ENCODE results near the gene LGALS9.
"Not testable (repeated sequence)": the region's sequence is repeated elsewhere in the genome, so short reads cannot be mapped to it uniquely, and the experiment has no call there.

LGALS9 gene

GRCh38 chr17:27655525-27656111 lies 24.6 kb downstream of the LGALS9 start:
- not testable (repeated sequence) for DNase-seq

DNA sequence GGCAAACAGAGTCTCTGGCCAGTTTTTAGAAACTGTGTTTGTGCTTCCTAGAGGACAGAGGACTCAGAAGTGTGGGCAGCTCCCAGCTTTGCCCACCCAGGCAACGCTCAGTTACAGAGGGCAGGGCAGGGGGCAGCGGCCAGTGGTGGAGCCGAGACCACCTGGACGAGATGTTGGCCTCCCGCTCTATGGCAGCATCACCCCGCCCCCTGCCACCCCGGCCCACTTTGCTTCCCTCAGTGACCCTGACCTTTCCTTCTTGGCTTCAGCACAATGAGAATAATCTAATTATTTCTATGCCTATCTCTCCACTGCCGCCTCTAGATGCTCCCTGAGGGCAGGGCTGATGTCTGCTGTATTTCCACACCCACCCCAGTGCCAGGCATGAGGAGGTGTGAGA lies 25.6 kb downstream of the LGALS9 start:
- not testable (repeated sequence) for DNase-seq

DNA sequence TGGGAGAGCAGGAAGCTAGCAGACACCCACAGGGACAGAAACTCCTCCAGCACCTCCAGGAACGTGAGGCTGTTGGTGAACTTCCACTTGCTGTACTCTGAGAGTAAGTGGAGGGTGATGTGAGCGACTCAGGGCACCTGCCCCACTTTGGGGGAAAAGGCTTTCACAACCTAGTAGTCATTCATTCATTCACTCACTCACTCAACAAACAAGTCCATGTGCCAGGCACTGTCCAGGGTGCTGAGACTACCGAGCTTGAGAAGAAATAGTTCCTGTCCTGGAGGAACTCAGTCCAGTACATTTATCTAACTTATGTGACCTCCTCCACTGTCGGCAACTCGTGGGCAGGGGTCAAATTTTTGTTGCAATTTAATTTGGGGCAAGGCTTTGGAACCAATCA lies 26.6 kb downstream of the LGALS9 start:
- peak in 1 of 2 donors; percentile 42 for DNase-seq

DNA sequence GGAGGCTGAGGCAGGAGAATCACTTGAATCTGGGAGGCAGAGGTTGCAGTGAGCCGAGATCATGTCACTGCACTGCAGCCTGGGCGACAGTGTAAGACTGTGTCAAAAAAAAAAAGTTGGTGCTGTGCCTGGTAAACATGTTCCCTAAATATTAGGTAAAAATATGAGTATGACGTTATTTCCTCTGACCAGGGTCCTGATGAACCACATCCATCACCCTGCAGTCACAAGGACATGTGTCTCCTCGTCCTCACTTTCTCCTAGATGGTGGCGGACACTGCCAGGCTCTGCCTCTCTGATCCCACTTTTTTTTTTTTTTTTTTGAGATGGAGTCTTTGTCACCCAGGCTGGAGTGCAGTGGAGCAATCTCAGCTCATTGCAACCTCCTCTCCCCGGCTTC lies 28.7 kb downstream of the LGALS9 start:
- DNase-seq: no peak

- no peak for DNase-seq
Measured at GRCh38 chr17:27660436-27660835, 29.4 kb downstream of the LGALS9 start.

DNA sequence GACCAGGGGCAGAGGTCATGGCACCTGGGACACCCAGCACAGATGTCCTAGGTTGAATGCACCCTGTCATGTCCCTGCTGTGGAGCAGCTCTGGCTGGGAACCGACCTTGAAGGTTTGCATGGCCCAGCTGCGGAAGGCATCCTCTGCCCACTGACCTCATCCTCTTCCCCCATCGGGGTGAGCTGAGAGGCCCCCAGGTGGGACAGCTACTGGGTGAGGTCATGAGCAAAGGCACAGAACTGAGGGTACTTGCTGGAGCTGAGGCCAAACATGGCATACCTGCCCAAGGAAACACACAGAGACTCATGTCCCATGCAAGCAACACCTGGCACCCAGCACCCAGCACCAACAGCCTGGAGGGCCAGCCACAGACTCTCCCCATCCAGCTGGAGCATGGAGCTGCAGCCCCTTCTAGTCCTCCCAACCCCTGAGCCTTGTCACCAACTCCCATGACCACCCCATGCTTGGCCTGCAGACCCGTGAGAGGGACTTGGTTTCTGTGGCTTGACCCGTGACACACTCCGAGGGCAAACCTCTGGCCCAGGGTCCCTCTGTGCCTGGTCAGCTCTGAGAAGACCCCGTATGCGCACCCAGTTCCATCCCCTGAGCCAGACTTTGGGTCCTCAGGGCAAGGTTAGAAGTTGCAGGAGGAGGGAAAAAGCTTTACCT lies 33.1 kb downstream of the LGALS9 start:
- DNase-seq: no peak

GRCh38 chr17:27664606-27664965 lies 33.6 kb downstream of the LGALS9 start:
- DNase-seq: no peak

GRCh38 chr17:27665549-27665948 lies 34.6 kb downstream of the LGALS9 start:
- DNase-seq: no peak

DNA sequence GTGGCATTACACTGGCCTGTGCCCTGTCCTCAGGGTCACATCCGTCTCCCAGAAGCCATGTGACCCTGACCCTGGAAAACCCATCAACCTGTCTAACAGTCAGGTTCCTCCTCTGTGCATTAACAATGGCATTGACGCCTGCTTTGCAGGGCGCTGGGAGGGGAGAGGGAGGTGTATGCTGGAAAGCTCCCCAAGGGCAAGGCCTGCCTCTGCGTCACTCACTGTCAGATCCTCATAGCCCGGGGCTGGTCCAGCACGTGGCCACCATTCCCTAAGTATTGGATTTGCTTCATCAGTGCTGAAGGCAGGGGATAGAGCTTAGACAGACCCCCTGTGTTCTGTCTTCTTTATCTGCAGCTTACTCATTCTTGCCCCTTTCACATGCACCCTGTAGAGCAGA lies 35.3 kb downstream of the LGALS9 start:
- not testable (repeated sequence) for DNase-seq

- no peak for DNase-seq
Measured at GRCh38 chr17:27666831-27667560, 36.0 kb downstream of the LGALS9 start.

GRCh38 chr17:27667656-27668487 lies 36.9 kb downstream of the LGALS9 start:
- no peak for DNase-seq

- no peak for DNase-seq
Measured at GRCh38 chr17:27668488-27668823, 37.5 kb downstream of the LGALS9 start.

GRCh38 chr17:27669136-27669535 lies 38.1 kb downstream of the LGALS9 start:
- no peak for DNase-seq

GRCh38 chr17:27669850-27670249 lies 38.9 kb downstream of the LGALS9 start:
- no peak for DNase-seq

DNA sequence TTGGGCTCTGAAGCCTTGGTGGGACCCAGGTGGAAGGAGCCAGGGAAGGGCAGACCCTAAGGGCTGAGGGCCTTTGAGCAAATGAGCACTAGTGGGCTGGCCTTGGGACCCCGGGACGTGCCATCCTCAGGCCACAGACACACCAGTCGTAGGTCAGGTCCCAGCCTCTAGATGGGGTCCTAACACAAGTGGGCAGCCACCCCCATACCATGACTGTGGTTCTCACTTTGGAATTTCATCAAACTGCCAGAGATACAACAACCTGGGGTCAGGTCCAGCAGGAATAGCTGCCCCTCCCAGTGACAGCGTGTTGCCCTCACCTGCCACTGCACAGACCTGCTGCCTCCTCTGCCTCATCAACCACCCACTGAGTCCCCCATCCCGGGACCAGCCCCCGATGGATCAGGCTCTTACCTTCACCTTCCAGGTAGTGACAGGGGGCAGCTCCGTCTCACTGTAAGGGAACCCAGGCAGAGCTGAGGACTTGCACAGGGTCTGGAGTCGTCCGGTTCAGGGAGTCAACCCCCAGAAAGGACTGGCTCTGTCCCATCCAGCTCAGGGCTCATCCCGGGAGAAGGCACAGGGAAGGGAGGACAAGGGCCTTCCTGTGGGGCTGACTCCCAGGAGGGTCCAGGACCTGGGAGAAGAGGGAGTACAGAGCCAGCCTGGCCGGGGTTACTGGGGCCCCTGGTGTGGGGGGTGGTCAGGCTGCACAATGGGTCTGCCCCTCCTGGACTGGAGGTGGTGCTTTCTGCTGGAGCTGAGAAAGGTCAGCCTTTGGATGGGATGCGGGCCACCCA lies 40.0 kb downstream of the LGALS9 start:
- no peak for DNase-seq

- DNase-seq: no peak
Measured at GRCh38 chr17:27671591-27671910, 40.6 kb downstream of the LGALS9 start.

- DNase-seq: not testable (repeated sequence)
Measured at GRCh38 chr17:27671977-27672480, 41.0 kb downstream of the LGALS9 start.

DNA sequence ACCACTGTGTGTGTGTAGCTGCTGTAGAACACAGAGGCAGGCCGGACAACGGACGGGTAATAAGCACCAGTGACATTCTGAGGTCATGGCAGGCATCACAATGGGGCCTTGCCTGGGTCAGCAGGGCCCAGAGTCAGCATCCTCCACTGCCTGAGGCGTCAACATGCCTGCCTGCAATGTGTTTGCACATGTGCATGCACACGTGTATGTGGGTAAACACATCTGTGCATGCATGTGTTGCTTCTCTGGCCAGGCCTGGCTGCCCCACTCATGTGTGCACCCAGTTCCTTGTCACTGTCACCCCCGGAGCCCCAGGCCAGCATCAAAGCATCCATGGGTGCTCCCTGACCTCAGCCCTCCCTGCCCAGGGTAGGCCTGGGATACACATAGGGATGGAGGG lies 43.3 kb downstream of the LGALS9 start:
- no peak for DNase-seq

DNA sequence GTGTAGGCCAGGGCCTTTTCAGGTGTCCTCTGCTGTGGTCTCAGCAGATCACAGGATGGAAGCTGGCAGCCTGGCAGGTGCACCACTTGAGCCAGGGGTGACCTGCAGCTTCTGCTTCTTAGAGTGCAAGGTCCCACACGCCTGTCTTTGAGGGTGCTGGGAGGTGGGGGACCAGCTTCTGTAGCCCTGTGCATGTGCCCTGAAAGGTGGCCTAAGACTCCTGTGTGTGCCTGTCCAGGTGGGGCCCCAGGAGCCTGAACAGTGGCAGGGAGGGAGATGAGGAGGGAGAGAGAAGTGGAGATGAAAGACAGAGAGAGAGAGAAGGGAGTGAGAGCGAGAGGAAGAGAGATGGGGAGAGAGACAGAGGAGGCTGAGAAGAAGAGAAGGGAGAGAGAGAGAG lies 46.2 kb downstream of the LGALS9 start:
- DNase-seq: no peak

DNA sequence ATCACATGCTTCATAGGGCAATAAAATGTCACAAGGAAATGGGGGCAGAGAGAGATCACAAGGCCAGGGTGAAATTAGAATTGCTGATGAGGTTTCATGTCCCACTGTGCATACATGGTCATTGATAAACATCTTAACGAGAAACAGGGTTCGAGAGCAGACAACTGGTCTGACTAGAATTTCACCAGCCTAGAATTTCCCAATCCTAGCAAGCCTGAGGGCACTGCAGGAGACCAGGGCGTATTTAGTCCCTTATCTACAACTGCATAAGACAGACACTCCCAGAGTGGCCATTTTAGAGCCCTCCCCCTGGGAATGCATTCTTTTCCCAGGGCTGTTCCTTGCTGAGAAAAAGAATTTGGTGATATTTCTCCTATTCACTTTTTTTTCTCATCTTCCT lies 55.3 kb downstream of the LGALS9 start:
- not testable (repeated sequence) for DNase-seq

- no peak for DNase-seq
Measured at GRCh38 chr17:27690882-27691281, 59.9 kb downstream of the LGALS9 start.

DNA sequence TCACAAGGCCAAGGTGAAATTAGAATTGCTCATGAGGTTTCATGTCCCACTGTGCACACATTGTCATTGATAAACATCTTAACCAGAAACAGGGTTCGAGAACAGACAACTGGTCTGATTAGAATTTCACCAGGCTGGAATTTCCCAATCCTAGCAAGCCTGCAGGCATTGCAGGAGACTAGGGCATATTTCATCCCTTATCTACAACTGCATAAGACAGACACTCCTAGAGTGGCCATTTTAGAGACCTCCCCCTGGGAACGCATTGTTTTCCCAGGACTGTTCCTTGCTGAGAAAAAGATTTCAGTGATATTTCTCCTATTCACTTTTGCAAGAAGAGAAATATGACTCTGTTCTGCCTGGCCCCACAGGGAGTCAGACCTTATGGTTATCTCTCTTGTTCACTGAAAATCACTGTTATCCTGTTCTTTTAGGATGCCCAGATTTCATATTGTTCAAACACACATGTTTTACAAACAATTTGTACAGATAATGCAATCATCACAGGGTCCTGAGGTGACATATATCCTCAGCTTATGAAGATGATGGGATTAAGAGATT lies 64.3 kb downstream of the LGALS9 start:
- not testable (repeated sequence) for DNase-seq

Measured in inflammatory macrophage (primary cell).